Stimulated activated memory B cell treated with anti-CD40 and anti-IgM and Interleukin-4, amounts not matched to agents 10 μg/mL and 1 μg/mL and 100 μg/mL, for 72 hours (primary cell): ENCODE results near the gene SLC22A4.

Experiments
- ATAC-seq: fragments of 150-1000 bp; cut with Tn5 transposase; 2 replicates; pipeline ENCODE4 v1.10.0; 2021
- H3K27ac Mint-ChIP-seq: one replicate; pipeline ENCODE4 v1.8.0; 2022; ENCODE audit warnings: mild to moderate bottlenecking, mixed read lengths
- H3K27me3 Mint-ChIP-seq: one replicate; pipeline ENCODE4 v1.8.0; 2022; ENCODE audit warnings: mixed read lengths
- H3K36me3 Mint-ChIP-seq: one replicate; pipeline ENCODE4 v1.8.0; 2022; ENCODE audit warnings: mixed read lengths
- H3K4me1 Mint-ChIP-seq: one replicate; pipeline ENCODE4 v1.8.0; 2022; ENCODE audit warnings: mixed read lengths
- H3K4me3 Mint-ChIP-seq: one replicate; pipeline ENCODE4 v1.8.0; 2022; ENCODE audit warnings: mild to moderate bottlenecking, moderate library complexity, mixed read lengths
- H3K9me3 Mint-ChIP-seq: one replicate; pipeline ENCODE4 v1.8.0; 2022; ENCODE audit warnings: mixed read lengths

SLC22A4 gene

DNA sequence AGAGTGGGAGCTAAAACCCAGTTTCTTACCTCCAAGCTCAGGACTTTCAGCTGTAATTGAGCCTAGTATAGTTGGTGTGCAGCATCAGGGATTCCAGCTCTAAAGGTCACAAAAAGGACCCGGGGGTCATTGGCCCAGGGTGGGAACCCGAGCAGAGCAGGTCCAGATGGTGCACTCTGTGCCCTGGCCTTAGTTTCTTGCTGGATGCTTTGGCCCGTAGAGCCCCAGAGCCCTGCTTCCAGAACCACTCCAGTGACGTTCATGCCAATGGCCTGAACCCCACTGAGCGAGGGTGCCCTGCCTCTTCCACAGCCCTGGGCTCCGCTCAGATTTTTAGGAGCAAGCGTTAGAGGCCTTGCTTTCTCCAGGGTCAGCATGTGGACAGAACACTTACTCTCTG is 83.5 kb downstream of the SLC22A4 start:
- no peaks in the 10 kb centered on the region for H3K4me1 Mint-ChIP-seq
- ATAC-seq = no peak
- no peaks in the 10 kb centered on the region for H3K9me3 Mint-ChIP-seq
- no peaks in the 10 kb centered on the region for H3K27me3 Mint-ChIP-seq
- H3K36me3 Mint-ChIP-seq = peaks cover 11% of the 10 kb centered on the region
- H3K27ac Mint-ChIP-seq = no peak overlapping the region
- no peak overlapping the region for H3K4me3 Mint-ChIP-seq

DNA sequence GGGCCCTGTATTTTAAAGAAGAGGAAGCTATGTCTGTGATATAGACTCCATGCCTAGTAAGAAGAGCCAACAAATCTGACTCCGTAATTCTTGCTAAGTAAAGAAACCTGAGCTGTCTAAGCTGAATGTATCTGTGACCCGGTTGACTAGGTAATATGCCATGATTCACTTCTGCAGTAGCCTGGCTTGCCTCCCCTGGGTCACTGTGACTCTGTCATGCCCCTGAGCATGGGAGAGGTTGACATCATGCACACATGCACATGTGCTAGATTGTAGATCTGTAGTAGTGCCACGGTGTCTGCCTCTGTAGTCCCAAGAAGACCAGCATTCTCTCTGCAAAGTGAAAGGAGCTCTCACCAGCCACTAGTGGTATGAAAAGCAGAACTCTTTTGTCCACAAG is 84.4 kb downstream of the SLC22A4 start:
- H3K4me1 Mint-ChIP-seq = no peaks in the 10 kb centered on the region
- no peaks in the 10 kb centered on the region for H3K9me3 Mint-ChIP-seq
- H3K4me3 Mint-ChIP-seq = no peak overlapping the region
- H3K27me3 Mint-ChIP-seq = no peaks in the 10 kb centered on the region
- no peak for ATAC-seq
- no peak overlapping the region for H3K27ac Mint-ChIP-seq
- peaks cover 11% of the 10 kb centered on the region for H3K36me3 Mint-ChIP-seq

DNA sequence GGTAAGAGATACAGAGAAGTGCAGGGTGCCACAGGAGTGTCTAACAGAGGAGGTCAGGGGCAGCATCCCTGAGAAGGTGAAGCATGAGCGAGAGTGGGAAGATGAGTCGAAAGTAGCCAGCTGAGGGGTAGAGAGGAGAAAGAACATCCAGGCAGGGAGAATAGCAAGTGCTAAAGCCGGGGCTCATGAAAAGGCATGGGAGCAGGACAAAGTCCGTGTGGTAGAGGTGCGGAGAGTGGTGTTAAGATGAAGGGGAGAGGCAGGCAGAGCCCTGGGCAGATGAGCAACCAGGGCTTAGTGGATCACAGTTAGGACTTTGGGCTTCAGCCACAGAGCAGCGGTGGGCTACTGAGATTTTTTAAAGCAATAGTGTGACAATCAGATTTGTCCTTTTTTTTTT is 85.9 kb downstream of the SLC22A4 start:
- Mint-ChIP-seq H3K27me3 (no peaks in the 10 kb centered on the region), H3K36me3 (peaks cover 11% of the 10 kb centered on the region), H3K9me3 (no peaks in the 10 kb centered on the region), H3K27ac (no peak overlapping the region), H3K4me1 (peaks cover under 1% of the 10 kb centered on the region), H3K4me3 (no peak overlapping the region)
- ATAC-seq = no peak

GRCh38 chr5:132380741-132381140 is 86.5 kb downstream of the SLC22A4 start:
- no peaks in the 10 kb centered on the region for H3K9me3 Mint-ChIP-seq
- peaks cover 11% of the 10 kb centered on the region for H3K36me3 Mint-ChIP-seq
- no peak overlapping the region for H3K27ac Mint-ChIP-seq
- no peaks in the 10 kb centered on the region for H3K27me3 Mint-ChIP-seq
- H3K4me1 Mint-ChIP-seq = peaks cover 7% of the 10 kb centered on the region
- no peak overlapping the region for H3K4me3 Mint-ChIP-seq
- ATAC-seq = no peak

DNA sequence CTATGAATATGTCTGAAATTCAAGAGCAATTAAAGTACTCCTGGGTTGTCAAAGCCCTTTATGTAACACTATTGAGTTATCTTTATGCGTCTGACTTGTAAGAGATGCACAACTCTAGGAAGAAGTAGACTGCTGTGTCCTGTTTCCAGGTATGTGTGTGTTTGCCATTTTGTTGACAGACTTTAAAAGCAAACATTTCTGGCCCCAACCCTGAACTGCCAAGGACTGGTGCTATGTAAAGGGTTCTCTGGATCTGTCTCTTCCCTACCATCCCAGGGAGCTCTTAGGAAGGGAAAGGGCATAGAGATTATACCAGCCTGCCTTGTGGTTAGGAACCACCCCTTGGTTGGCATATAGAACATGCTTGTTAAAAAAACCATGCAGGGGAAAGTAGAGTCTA is 87.4 kb downstream of the SLC22A4 start:
- Mint-ChIP-seq H3K27me3 (no peaks in the 10 kb centered on the region), H3K9me3 (no peaks in the 10 kb centered on the region), H3K27ac (no peak overlapping the region), H3K36me3 (peaks cover 11% of the 10 kb centered on the region), H3K4me1 (peaks cover 15% of the 10 kb centered on the region), H3K4me3 (no peak overlapping the region)
- ATAC-seq = no peak

GRCh38 chr5:132383261-132383660 is 89.1 kb downstream of the SLC22A4 start:
- H3K9me3 Mint-ChIP-seq = no peaks in the 10 kb centered on the region
- no peak overlapping the region for H3K4me3 Mint-ChIP-seq
- no peak for ATAC-seq
- peaks cover 29% of the 10 kb centered on the region for H3K4me1 Mint-ChIP-seq
- H3K36me3 Mint-ChIP-seq = peaks cover 11% of the 10 kb centered on the region
- no peaks in the 10 kb centered on the region for H3K27me3 Mint-ChIP-seq
- H3K27ac Mint-ChIP-seq = no peak overlapping the region

- Mint-ChIP-seq H3K4me3 (no peak overlapping the region), H3K27me3 (no peaks in the 10 kb centered on the region), H3K36me3 (peaks cover 11% of the 10 kb centered on the region), H3K9me3 (no peaks in the 10 kb centered on the region), H3K4me1 (peaks cover 29% of the 10 kb centered on the region), H3K27ac (no peak overlapping the region)
- ATAC-seq = no peak
Observed at GRCh38 chr5:132383984-132384383, 89.8 kb downstream of the SLC22A4 start.

DNA sequence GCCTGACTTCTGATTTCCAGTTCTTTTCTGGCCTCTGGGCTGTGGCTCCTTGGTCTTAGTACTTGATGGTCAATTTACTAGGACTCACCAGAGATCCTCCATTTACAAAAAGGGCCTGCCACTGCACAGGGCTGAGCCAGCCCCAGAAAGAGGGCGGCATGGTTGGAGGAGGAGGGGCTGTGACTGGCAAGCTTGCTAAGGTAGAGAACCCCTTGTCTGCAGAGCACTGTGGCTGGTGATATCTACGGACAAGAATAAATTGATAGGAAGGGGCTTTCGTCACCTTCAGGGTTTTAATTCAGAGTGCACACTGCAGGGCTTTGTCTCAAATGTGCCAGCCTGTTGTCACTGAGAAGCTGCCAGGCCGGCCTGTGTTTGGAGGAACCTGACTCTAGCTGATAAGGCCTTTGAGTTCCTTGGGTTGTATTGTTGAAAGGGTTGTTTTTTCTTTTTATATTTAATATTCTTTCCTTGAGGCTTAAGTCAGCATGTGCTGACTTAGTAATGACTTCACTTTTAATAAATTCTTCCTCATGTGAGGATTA is 90.4 kb downstream of the SLC22A4 start:
- H3K27me3 Mint-ChIP-seq = no peaks in the 10 kb centered on the region
- H3K36me3 Mint-ChIP-seq = peaks cover 11% of the 10 kb centered on the region
- ATAC-seq = no peak
- H3K27ac Mint-ChIP-seq = no peak overlapping the region
- H3K9me3 Mint-ChIP-seq = no peaks in the 10 kb centered on the region
- H3K4me1 Mint-ChIP-seq = peaks cover 29% of the 10 kb centered on the region
- H3K4me3 Mint-ChIP-seq = no peak overlapping the region

DNA sequence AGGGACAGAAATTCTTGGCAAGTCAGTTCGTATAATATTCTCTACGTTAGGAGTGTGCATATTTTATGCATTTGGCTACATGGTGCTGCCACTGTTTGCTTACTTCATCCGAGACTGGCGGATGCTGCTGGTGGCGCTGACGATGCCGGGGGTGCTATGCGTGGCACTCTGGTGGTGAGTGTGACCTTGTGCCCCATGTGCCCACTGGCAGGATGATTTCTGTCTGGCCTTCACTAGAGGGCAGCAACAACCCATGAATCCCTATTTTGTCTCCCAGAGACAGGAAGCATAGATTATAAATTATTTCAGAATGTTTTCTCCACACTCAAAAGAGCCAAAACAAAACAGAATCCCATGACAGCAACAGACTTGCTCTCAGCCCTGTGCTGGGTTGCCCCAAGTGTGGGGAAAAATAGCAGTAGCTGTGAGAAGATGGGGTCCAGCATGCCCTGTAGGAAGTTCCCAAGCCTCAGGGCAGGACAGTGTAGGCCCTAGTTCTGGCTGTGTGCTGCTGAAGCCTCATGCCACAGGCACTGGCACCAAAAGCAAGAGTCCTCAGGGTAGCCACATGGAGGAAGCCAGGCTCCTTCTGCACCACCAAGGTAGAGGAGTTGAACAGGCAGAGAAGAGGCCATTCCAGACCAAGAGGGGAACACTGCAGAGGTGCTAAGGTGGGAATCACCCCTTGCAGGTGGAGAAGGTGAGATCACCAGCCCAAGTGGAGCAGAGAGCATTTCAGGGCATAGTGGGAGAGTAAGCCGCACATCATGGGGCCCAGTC is 91.3 kb downstream of the SLC22A4 start:
- Mint-ChIP-seq H3K27ac (peak overlapping the region; percentile 56), H3K9me3 (no peaks in the 10 kb centered on the region), H3K4me1 (peaks cover 29% of the 10 kb centered on the region), H3K36me3 (peaks cover 2% of the 10 kb centered on the region), H3K4me3 (no peak overlapping the region), H3K27me3 (no peaks in the 10 kb centered on the region)
- peak; percentile 84 for ATAC-seq

DNA sequence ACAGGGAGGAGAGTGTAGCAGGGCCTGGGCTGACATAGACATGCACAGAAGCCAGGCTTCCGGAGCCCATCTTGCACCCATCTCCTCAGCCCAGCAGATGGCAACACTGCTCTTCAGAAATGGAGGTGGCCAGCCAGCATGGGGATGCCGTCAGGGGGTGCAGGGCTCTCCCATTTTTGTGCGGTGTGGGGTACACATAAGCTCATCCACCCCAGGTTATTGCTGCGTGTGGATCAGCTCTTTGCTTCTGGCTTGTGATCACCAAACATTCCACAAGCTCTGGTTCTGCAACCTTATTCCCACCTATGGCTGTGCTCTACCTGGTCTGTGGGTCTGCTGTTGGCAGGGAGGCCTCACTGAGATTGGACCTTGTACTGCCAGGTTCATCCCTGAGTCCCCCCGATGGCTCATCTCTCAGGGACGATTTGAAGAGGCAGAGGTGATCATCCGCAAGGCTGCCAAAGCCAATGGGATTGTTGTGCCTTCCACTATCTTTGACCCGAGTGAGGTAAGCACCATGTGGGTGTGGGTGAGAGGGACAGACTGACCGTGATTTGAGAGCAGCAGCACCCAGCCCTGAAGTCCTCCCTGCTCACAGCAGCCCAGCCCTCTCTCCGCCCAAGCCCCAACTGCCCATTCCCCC is 92.6 kb downstream of the SLC22A4 start:
- Mint-ChIP-seq H3K27ac (peak overlapping the region; percentile 16), H3K9me3 (no peaks in the 10 kb centered on the region), H3K4me3 (no peak overlapping the region), H3K4me1 (peaks cover 29% of the 10 kb centered on the region), H3K27me3 (no peaks in the 10 kb centered on the region), H3K36me3 (no peaks in the 10 kb centered on the region)
- ATAC-seq = peak; percentile 88

GRCh38 chr5:132387640-132388117 is 93.5 kb downstream of the SLC22A4 start:
- no peaks in the 10 kb centered on the region for H3K36me3 Mint-ChIP-seq
- no peaks in the 10 kb centered on the region for H3K9me3 Mint-ChIP-seq
- no peak overlapping the region for H3K27ac Mint-ChIP-seq
- H3K4me1 Mint-ChIP-seq = peaks cover 29% of the 10 kb centered on the region
- ATAC-seq = no peak
- no peaks in the 10 kb centered on the region for H3K27me3 Mint-ChIP-seq
- no peak overlapping the region for H3K4me3 Mint-ChIP-seq

- H3K36me3 Mint-ChIP-seq = peaks cover 4% of the 10 kb centered on the region
- H3K4me3 Mint-ChIP-seq = no peak overlapping the region
- H3K9me3 Mint-ChIP-seq = no peaks in the 10 kb centered on the region
- no peak overlapping the region for H3K27ac Mint-ChIP-seq
- H3K27me3 Mint-ChIP-seq = no peaks in the 10 kb centered on the region
- no peak for ATAC-seq
- peaks cover 29% of the 10 kb centered on the region for H3K4me1 Mint-ChIP-seq
Observed at GRCh38 chr5:132388244-132389050, 94.3 kb downstream of the SLC22A4 start.

- no peak for ATAC-seq
- Mint-ChIP-seq H3K4me3 (no peak overlapping the region), H3K27ac (no peak overlapping the region), H3K4me1 (peaks cover 29% of the 10 kb centered on the region), H3K9me3 (no peaks in the 10 kb centered on the region), H3K27me3 (no peaks in the 10 kb centered on the region), H3K36me3 (peaks cover 6% of the 10 kb centered on the region)
Observed at GRCh38 chr5:132389051-132389331, 94.8 kb downstream of the SLC22A4 start.

GRCh38 chr5:132389585-132390286 is 95.5 kb downstream of the SLC22A4 start:
- Mint-ChIP-seq H3K27ac (no peak overlapping the region), H3K4me1 (peaks cover 35% of the 10 kb centered on the region), H3K27me3 (no peaks in the 10 kb centered on the region), H3K9me3 (no peaks in the 10 kb centered on the region), H3K36me3 (peaks cover 6% of the 10 kb centered on the region), H3K4me3 (no peak overlapping the region)
- no peak for ATAC-seq

DNA sequence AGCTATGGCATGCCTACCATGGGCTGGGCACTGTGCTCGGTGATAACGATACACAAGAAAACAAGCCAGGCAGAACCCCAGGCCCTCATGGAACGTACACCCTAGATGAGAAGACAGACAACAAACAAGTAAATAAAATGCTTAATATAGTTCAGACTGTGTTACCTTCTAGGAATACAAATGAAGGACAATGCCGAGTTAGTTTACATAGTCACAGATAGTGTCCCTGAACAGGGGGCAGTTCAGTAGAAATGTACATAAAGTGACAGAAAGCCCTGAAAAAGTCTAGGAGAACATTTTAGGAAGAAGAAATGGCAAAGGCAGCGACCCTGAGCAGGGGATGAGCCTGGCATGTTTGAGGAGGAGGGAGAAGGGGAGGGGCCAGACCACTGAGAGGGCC is 97.1 kb downstream of the SLC22A4 start:
- H3K27ac Mint-ChIP-seq = no peak overlapping the region
- no peaks in the 10 kb centered on the region for H3K9me3 Mint-ChIP-seq
- H3K27me3 Mint-ChIP-seq = no peaks in the 10 kb centered on the region
- H3K4me1 Mint-ChIP-seq = peaks cover 38% of the 10 kb centered on the region
- H3K4me3 Mint-ChIP-seq = no peak overlapping the region
- ATAC-seq = no peak
- peaks cover 13% of the 10 kb centered on the region for H3K36me3 Mint-ChIP-seq
